Activated T-helper 1 cell treated with Interleukin-2 at 50 U/mL for 16 hours (primary cell): ENCODE data around the gene PRAMEF6.
"Not testable (repeated sequence)": the region's sequence is repeated elsewhere in the genome, so short reads cannot be mapped to it uniquely, and the experiment has no call there.

Experiments
- DNase-seq: peaks from one replicate; pipeline ENCODE4 v3.0.0-alpha.2; 2020; ENCODE audit warnings: low read depth

Gene PRAMEF6

DNA sequence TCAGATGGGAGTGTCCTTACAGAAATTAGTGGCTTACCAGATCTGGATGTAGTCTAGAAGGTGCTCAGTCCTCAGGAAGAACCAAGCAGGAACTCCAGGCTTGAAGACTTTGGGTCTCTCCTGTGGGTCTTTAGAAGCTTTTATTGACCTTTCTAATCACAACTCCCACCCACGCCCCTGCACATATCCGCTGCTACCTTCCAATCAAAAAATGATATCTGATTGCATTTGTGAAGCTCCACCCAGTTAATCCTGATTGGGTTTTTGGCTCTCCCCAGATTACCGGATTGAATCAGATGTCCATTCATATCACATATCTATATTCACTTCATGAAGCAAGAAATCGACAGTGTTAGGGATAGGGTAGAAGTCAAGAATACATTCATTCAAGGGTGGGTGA is at the start of gene PRAMEF6:
Gene PRAMEF6, minus strand, starts transcription at position 101 of the 400 bp plus-strand sequence. CDS start 5,062 bp downstream, outside the sequence.
- not testable (repeated sequence) for DNase-seq

- DNase-seq = not testable (repeated sequence)
Observed at GRCh38 chr1:12924368-12924767, 23.0 kb downstream of the PRAMEF6 start.

- not testable (repeated sequence) for DNase-seq
Observed at GRCh38 chr1:12921749-12922148, 25.6 kb downstream of the PRAMEF6 start.

DNA sequence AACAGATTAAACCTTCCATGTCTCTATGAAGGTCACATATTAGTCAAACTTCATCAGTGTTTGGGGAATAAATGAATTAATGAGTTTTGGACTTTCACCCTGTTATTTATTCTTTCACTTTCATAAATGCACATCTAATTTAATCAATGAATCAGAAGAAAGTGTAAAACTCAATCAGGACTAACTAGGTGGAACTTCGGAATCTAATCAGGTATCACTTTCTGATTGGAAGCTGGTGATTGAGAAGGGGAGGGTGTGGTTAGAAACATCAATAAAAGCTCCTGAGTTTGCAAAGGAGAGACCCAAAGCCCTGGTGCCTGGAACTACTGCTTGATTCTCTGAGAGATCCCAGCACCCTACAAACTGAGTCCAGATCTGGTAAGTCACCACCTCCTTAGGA is 31.1 kb downstream of the PRAMEF6 start, which contains the start of gene PRAMEF7:
Gene PRAMEF7, plus strand, starts transcription at position 301 of the 400 bp plus-strand sequence. CDS start 1,083 bp downstream, outside the sequence.
- DNase-seq = not testable (repeated sequence)

DNA sequence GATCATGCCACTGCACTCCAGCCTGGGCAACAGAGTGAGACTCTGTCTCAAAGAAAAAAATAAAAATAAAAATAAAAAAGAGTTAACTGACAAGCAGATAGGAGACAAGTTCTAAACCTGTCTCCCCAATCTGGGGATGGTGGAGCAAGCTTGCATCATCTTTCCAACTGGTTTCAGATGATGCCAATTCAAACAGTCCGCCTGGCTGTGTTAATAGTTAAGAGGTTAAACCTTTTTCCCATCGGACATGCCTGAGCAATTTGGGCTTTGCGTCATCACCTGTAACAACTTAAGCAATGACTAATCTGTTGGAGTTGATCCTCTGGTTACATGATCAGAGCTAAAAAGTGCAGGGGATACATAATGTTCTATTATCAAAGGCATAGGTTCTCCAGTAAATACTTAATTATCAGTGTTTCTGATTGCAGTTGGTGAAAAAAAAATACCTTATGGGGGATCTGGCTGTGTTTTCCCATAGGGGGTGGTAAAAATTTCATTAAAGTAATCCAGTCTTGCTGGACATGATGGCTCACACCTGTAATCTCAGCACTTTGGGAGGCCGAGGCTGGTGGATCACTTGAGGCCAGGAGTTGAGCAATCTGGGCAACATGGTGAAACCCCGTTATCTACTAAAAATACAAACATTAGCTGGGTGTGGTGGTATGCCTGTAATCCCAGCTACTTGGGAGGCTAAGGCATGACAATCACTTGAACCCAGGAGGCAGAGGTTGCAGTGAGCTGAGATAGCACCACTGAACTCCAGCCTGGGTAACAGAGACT is 43.4 kb downstream of the PRAMEF6 start:
- DNase-seq = not testable (repeated sequence)

- not testable (repeated sequence) for DNase-seq
Observed at GRCh38 chr1:12899186-12899585, 48.2 kb downstream of the PRAMEF6 start.

DNA sequence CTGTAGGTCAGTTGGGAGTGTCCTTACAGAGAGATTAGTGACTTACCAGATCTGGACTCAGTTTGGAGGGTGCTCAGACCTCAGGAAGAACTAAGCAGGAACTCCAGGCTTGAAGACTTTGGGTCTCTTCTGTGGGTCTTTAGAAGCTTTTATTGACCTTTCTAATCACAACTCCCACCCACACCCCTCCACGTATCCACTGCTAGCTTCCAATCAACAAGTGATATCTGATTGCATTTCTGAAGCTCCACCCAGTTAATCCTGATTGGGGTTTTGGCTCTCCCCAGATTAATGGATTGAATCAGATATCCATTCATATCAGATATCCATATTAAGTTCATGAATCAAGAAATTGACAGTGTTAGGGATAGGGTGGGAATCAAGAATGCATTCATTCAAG is 49.2 kb downstream of the PRAMEF6 start, which contains the start of gene PRAMEF10:
Gene PRAMEF10, minus strand, starts transcription at position 101 of the 400 bp plus-strand sequence. CDS start 2,423 bp downstream, outside the sequence.
- not testable (repeated sequence) for DNase-seq
